HG02759 (cell line): ENCODE results near the gene RDH5.

Experiments
- ATAC-seq: cut with Tn5 transposase; IDR thresholded peaks from one replicate; pipeline ENCODE4 v1.9.1; 2021; ENCODE audit warnings: mild to moderate bottlenecking, moderate library complexity; ENCODE audit not compliant: unreplicated experiment

RDH5 gene

GRCh38 chr12:55695349-55695748 is 24.8 kb upstream of the RDH5 start:
- ATAC-seq = no peak

- no peak for ATAC-seq
Measured at GRCh38 chr12:55696141-55696540, 24.1 kb upstream of the RDH5 start.

DNA sequence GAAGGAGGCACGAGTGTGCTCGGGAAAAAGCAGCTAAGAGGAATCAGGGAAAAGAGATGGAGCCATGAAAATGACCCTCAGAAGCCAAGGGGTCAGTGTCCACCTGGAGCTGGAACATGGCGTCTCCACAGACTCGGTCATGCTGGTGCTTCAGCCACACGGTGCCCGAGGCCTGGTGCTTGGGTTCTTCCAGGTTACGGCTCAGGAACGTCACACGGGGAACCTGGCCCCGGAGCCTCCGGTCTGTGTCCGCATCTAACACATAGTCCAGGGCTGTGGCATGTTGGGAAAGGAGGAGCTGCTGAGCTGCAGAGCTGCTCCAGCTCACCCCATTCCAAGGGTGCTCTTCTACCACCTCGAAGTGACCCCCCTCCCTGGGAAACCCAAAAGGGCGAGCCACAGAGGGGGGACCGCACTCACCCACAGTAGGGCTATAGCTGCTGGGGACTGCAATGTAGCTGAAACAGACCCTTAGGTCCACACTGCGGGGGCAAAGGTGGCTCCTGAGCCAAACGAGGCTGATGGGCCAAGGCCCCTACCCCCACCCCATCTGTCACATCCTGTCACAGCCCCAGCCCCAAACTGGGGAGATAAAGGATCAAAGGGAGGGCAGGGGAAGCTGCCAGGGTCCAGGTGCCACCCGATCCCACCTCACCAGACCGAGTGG is 23.3 kb upstream of the RDH5 start:
- no peak for ATAC-seq

- ATAC-seq = no peak
Measured at GRCh38 chr12:55697686-55698085, 22.5 kb upstream of the RDH5 start.

DNA sequence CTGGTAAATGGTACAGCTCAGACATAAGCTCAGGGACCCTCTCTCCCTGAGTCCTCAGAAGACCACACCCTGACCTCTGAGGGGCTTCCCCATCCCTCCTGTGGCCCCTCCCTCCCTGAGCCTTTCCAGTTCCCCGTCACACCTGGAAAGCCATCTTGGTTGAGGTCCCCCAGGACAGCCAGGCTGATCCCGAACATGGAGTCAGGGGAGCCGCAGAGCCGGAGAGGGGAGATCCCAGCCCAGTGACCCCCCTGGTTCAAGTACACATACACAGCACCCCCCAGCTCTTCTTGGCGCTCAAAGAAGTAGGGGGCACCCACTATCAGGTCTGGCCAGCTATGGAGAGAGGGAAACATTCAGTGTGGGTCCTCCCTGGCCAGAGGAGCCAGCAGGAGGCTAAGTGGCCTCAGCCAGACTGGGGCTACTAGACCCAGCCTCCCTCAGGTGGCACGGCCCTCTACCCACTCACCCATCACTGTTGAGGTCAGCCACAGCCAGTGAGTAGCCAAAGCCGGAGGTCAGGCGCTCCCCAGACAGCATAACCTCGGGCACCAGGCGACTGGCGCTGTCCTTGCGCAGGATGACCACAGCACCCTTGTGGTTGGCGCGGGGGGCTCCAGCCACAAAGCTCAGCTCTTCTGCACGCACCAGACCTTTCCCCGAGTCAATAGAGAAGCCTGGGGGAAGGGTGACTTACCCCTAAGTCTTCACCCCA is 21.8 kb upstream of the RDH5 start:
- no peak for ATAC-seq

- ATAC-seq = no peak
Measured at GRCh38 chr12:55698965-55699364, 21.2 kb upstream of the RDH5 start.

DNA sequence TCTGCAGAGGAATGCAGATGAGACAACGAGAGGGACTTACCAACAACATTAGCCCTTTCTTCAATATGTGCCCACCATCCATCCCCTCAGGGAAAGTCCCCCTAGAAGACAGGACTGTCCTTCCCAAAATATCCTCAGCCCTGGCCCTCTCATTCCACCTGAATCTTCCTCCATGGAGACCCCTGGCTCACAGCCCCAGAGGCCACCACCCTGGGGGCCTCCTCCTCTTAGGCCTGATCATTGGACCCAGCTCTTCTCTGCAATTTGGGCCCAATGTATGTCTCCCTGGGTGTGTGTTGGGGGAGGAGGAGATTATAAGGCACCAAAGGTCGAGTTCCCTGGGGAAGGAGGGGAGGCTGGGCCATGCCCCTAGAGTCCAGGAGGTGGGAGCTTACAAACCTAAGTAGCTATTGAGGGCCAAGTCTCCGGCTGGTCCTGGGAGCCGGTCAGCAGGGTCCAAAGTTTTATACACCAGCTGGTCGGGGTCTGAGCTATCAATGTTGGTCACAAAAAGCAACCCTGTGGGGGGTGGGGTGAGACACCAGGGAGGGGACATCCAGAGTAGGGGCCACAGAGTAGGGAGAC is 20.6 kb upstream of the RDH5 start:
- ATAC-seq = no peak

DNA sequence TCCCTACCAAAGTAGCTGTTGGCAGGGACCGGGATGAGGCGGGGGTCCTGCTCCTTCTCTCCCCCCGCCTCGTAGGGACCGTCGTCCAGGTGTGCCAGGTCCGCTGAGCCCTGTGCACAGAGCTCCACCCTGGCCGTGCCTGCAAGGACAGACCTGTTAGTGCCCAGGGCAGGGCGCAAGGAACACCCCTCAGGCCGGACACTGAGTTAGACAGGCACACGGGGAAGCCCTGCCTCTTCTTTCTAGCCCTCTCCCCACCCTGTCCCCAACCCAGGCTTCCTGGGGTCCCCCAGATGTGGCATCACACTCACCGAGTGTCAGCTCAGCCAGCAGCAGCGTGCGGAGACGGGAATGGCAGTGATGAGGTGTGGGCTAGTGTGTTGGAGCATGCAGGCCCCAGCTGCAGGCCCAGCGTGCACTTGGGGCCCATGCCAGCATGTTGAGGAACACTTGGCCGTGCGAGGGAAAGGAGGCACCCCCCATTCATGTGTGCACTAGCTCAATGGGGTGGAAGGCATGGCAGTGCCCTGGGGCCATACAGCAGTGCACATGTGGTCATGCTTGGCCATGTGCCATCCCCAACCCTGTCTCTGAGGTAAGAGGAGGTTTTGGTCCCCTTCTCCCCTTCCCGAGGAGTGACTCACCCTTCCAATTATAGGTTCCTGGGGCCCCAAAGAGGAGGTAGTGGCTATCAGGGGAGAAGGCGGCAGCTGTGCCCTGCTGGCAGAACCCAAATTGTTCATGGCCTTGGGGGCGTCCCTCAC is 19.8 kb upstream of the RDH5 start:
- ATAC-seq = no peak

GRCh38 chr12:55702861-55703260 is 17.3 kb upstream of the RDH5 start:
- no peak for ATAC-seq

GRCh38 chr12:55703288-55703687 is 16.9 kb upstream of the RDH5 start:
- no peak for ATAC-seq

GRCh38 chr12:55703901-55704761 is 16.1 kb upstream of the RDH5 start:
- ATAC-seq = no peak

- ATAC-seq = no peak
Measured at GRCh38 chr12:55704824-55705718, 15.1 kb upstream of the RDH5 start.

- ATAC-seq = no peak
Measured at GRCh38 chr12:55705782-55706402, 14.3 kb upstream of the RDH5 start.

- no peak for ATAC-seq
Measured at GRCh38 chr12:55706568-55707218, 13.5 kb upstream of the RDH5 start.

GRCh38 chr12:55707219-55707671 is 12.9 kb upstream of the RDH5 start:
- ATAC-seq = no peak

GRCh38 chr12:55707841-55708694 is 12.1 kb upstream of the RDH5 start, which contains the start of gene ITGA7:
Gene ITGA7 (minus strand): TSS chr12:55707904. CDS start chr12:55707682, 222 bp downstream.
- peak; percentile 82 for ATAC-seq

GRCh38 chr12:55708695-55709233 is 11.4 kb upstream of the RDH5 start:
- ATAC-seq = no peak
